DMS53 treated with DMSO at 0.1 percent for 48 hours (cell line): ENCODE results near the gene SERPINI1.

ENCODE experiments used
- DNase-seq: peaks from one replicate; lab custom pipeline; 2025; ENCODE audit not compliant: unreplicated experiment; lab: John Stamatoyannopoulos, UW

The SERPINI1 gene

GRCh38 chr3:167735233-167736138, at the start of gene SERPINI1:
TSS of gene SERPINI1 (plus strand) at chr3:167735721. CDS start at chr3:167789129, 53,408 bp downstream.
- DNase-seq = peak; percentile 91

- DNase-seq = no peak
Observed at GRCh38 chr3:167691366-167691765, 44.2 kb upstream of the SERPINI1 start.

GRCh38 chr3:167694121-167694520, 41.4 kb upstream of the SERPINI1 start:
- DNase-seq = no peak

GRCh38 chr3:167700046-167700445, 35.5 kb upstream of the SERPINI1 start:
- DNase-seq = no peak

GRCh38 chr3:167700926-167701325, 34.6 kb upstream of the SERPINI1 start:
- DNase-seq = no peak

GRCh38 chr3:167705840-167706239, 29.7 kb upstream of the SERPINI1 start:
- no peak for DNase-seq

GRCh38 chr3:167709690-167710089, 25.8 kb upstream of the SERPINI1 start:
- no peak for DNase-seq

- DNase-seq = no peak
Observed at GRCh38 chr3:167710552-167710951, 25.0 kb upstream of the SERPINI1 start.

- DNase-seq = no peak
Observed at GRCh38 chr3:167711439-167711838, 24.1 kb upstream of the SERPINI1 start.

- DNase-seq = no peak
Observed at GRCh38 chr3:167712445-167712844, 23.1 kb upstream of the SERPINI1 start.

- no peak for DNase-seq
Observed at GRCh38 chr3:167714871-167715270, 20.6 kb upstream of the SERPINI1 start.

GRCh38 chr3:167716920-167717319, 18.6 kb upstream of the SERPINI1 start:
- DNase-seq = peak; percentile 38

- no peak for DNase-seq
Observed at GRCh38 chr3:167718582-167718981, 16.9 kb upstream of the SERPINI1 start.

GRCh38 chr3:167723025-167723512, 12.5 kb upstream of the SERPINI1 start:
- no peak for DNase-seq

- DNase-seq = no peak
Observed at GRCh38 chr3:167723872-167724271, 11.6 kb upstream of the SERPINI1 start.

GRCh38 chr3:167728176-167728575, 7.3 kb upstream of the SERPINI1 start:
- no peak for DNase-seq

- DNase-seq = no peak
Observed at GRCh38 chr3:167728632-167729323, 6.7 kb upstream of the SERPINI1 start.

GRCh38 chr3:167729591-167729990, 5.9 kb upstream of the SERPINI1 start:
- no peak for DNase-seq

- no peak for DNase-seq
Observed at GRCh38 chr3:167731393-167731792, 4.1 kb upstream of the SERPINI1 start.

GRCh38 chr3:167732313-167733065, 3.0 kb upstream of the SERPINI1 start:
- no peak for DNase-seq

- no peak for DNase-seq
Observed at GRCh38 chr3:167733961-167734497, 1.5 kb upstream of the SERPINI1 start.
